Endodermal cell (in vitro differentiated cells): ENCODE measurements around the gene ZFYVE19. TPM values are rescaled to one million over a fixed set of nuclear protein-coding genes. Genes with fewer than 3 reads are reported as not detected.

ENCODE experiments used
- DNase-seq: peaks from one replicate; pipeline ENCODE4 v3.0.0-alpha.2; 2017
- H3K27ac ChIP-seq: 2 replicates; pipeline ENCODE4 v1.5.1; 2013; ENCODE audit warnings: mild to moderate bottlenecking, low read depth, low read length, moderate library complexity
- H3K27me3 ChIP-seq: 2 replicates; pipeline ENCODE4 v1.6.1; 2013; ENCODE audit warnings: mild to moderate bottlenecking, low read length, moderate library complexity; ENCODE audit not compliant: insufficient read depth, control insufficient read depth, poor library complexity, severe bottlenecking
- H3K36me3 ChIP-seq: 2 replicates; pipeline ENCODE4 v1.7.0; 2013; ENCODE audit warnings: mild to moderate bottlenecking, low read length, moderate library complexity; ENCODE audit not compliant: control insufficient read depth, insufficient read depth
- H3K4me1 ChIP-seq: one replicate; pipeline ENCODE4 v1.7.0; 2013; ENCODE audit warnings: low read length; ENCODE audit not compliant: control insufficient read depth, insufficient read depth
- H3K4me3 ChIP-seq: 2 replicates; pipeline ENCODE4 v1.5.1; 2013; ENCODE audit warnings: mild to moderate bottlenecking, low read length, moderate library complexity
- H3K9ac ChIP-seq: 2 replicates; pipeline ENCODE4 v1.6.1; 2013; ENCODE audit warnings: mild to moderate bottlenecking, low read length, moderate library complexity; ENCODE audit not compliant: poor library complexity, severe bottlenecking; ENCODE audit errors: extremely low read depth
- H3K9me3 ChIP-seq: 2 replicates; pipeline ENCODE4 v1.6.1; 2013; ENCODE audit warnings: mild to moderate bottlenecking, low read length, moderate library complexity; ENCODE audit not compliant: control insufficient read depth
- H3K27ac Mint-ChIP-seq: 2 replicates; pipeline ENCODE4 v1.8.0; 2020; ENCODE audit warnings: mixed read lengths
- H3K27me3 Mint-ChIP-seq: 2 replicates; pipeline ENCODE4 v1.8.0; 2021; ENCODE audit warnings: mild to moderate bottlenecking, mixed read lengths; ENCODE audit not compliant: insufficient read depth
- H3K36me3 Mint-ChIP-seq: 2 replicates; pipeline ENCODE4 v1.8.0; 2020; ENCODE audit warnings: low read depth, mixed read lengths
- H3K4me1 Mint-ChIP-seq: 2 replicates; pipeline ENCODE4 v1.8.0; 2020; ENCODE audit warnings: mixed read lengths
- H3K4me3 Mint-ChIP-seq: 2 replicates; pipeline ENCODE4 v1.8.0; 2020; ENCODE audit warnings: mild to moderate bottlenecking, moderate library complexity, mixed read lengths
- H3K9me3 Mint-ChIP-seq: 2 replicates; pipeline ENCODE4 v1.8.0; 2020; ENCODE audit warnings: mild to moderate bottlenecking, mixed read lengths
- WGBS, 2 experiments: methylation state at CpG; one replicate each; pipeline versions ENCODE4 v1.1.5 to v1.1.7; 2013; ENCODE audit warnings: missing lambda C conversion rate in 2 of 2, mixed read lengths in 1 of 2; ENCODE audit not compliant: insufficient coverage in 1 of 2, insufficient read length in 1 of 2; 5-methylcytosine and 5-hydroxymethylcytosine counted together
- total RNA-seq, 2 donors: library from RNA; stranded (reverse); fragmentation: NEBNext Ultra II Directional in 1 of 2; extraction: Animal tissue kit (Norgen Biotek cat#: 25700) in 1 of 2; gene quantifications; 2 replicates in 1 of 2; 3 replicates in 1 of 2; pipeline ENCODE4 v1.2.1, GENCODE V29; 2021
- TF ChIP-seq, protein P1 (sequence below): fragments of 200-600 bp; sonication (generic); conservative IDR thresholded peaks from 2 replicates; pipeline ENCODE4 v1.5.0; 2021; ENCODE audit warnings: antibody characterized with exemption, mild to moderate bottlenecking

The ZFYVE19 gene
- total RNA-seq, 2 donors from 2014 or later: 15.6 to 15.9 TPM

DNA sequence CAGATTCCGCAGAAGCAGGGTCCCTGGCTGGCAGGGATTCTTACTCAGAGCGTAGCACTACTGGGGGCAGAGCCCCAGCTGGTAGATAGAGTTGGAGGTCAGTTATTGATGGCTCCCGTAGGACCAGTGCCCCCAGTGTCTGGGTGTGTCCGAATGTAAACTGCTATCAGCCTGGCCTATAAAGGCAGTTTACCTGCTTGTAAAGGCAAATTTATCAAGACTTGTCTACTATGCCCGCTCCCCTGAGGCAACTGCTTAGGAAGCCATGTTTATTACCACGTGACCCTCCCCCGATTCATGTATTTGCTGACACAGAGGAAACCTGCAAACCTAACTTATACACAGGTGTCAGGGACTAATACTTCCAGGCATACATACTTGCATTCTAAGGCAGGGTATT, 22.2 kb downstream of the ZFYVE19 start:
- WGBS, 2 experiments: 94 to 95% methylated on average over 7 of the region's 7 CpGs
- peaks cover 3% of the 10 kb centered on the region for H3K4me1 ChIP-seq

DNA sequence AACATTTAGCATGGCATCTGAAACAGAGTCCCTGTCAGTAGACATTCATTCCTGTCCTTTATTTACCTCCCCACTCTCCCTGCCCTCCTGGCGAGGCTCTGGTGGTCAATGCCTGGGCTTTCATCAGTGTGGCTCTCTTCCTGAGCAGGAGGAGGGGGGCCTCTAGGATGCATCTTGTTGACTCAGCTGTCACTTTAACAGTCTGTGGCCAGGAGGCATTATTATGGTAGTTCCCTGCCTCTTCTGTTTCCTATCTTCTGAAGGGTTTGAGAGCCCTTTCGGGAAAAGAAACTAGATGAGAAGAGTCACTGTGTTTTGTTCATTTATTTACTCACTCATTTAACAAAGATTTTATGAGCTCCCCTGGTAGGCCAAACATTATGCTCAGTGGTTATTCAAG, 24.0 kb downstream of the ZFYVE19 start:
- H3K27me3 ChIP-seq: no peaks in the 10 kb centered on the region
- Mint-ChIP-seq H3K27me3 (no peaks in the 10 kb centered on the region), H3K4me1 (peaks cover 5% of the 10 kb centered on the region), H3K4me3 (no peak overlapping the region), H3K9me3 (no peaks in the 10 kb centered on the region), H3K36me3 (peaks cover 4% of the 10 kb centered on the region), H3K27ac (no peak overlapping the region)
- no peak for DNase-seq
- no peaks in the 10 kb centered on the region for H3K9me3 ChIP-seq
- H3K4me3 ChIP-seq: no peak overlapping the region
- H3K9ac ChIP-seq: no peak overlapping the region
- no peak overlapping the region for H3K27ac ChIP-seq
- no peaks in the 10 kb centered on the region for H3K36me3 ChIP-seq
- 60 to 83% methylated on average over 1 to 2 of the region's 2 CpGs for WGBS, 2 experiments
- H3K4me1 ChIP-seq: peaks cover 2% of the 10 kb centered on the region
- TF ChIP-seq, protein P1, sequence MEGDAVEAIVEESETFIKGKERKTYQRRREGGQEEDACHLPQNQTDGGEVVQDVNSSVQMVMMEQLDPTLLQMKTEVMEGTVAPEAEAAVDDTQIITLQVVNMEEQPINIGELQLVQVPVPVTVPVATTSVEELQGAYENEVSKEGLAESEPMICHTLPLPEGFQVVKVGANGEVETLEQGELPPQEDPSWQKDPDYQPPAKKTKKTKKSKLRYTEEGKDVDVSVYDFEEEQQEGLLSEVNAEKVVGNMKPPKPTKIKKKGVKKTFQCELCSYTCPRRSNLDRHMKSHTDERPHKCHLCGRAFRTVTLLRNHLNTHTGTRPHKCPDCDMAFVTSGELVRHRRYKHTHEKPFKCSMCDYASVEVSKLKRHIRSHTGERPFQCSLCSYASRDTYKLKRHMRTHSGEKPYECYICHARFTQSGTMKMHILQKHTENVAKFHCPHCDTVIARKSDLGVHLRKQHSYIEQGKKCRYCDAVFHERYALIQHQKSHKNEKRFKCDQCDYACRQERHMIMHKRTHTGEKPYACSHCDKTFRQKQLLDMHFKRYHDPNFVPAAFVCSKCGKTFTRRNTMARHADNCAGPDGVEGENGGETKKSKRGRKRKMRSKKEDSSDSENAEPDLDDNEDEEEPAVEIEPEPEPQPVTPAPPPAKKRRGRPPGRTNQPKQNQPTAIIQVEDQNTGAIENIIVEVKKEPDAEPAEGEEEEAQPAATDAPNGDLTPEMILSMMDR: no peak

More for the DNA sequence above, 22.2 kb downstream of the ZFYVE19 start:
- no peaks in the 10 kb centered on the region for H3K27me3 ChIP-seq
- H3K4me3 ChIP-seq: no peak overlapping the region
- Mint-ChIP-seq H3K27ac (no peak overlapping the region), H3K4me3 (no peak overlapping the region), H3K9me3 (no peaks in the 10 kb centered on the region), H3K4me1 (peaks cover 5% of the 10 kb centered on the region), H3K27me3 (no peaks in the 10 kb centered on the region), H3K36me3 (peaks cover 4% of the 10 kb centered on the region)
- no peak overlapping the region for H3K27ac ChIP-seq
- TF ChIP-seq, protein P1: no peak
- H3K9me3 ChIP-seq: no peaks in the 10 kb centered on the region
- no peak for DNase-seq
- H3K36me3 ChIP-seq: no peaks in the 10 kb centered on the region
- no peak overlapping the region for H3K9ac ChIP-seq

GRCh38 chr15:40831861-40832260, 25.0 kb downstream of the ZFYVE19 start:
- H3K36me3 ChIP-seq: no peaks in the 10 kb centered on the region
- H3K36me3 Mint-ChIP-seq: peaks cover 4% of the 10 kb centered on the region
- H3K4me1 Mint-ChIP-seq: peaks cover 5% of the 10 kb centered on the region
- no peak for DNase-seq
- WGBS, 2 experiments: 75 to 88% methylated on average over 1 of the region's 1 CpG
- H3K4me3 Mint-ChIP-seq: no peak overlapping the region
- H3K27ac ChIP-seq: no peak overlapping the region
- no peaks in the 10 kb centered on the region for H3K27me3 ChIP-seq
- no peaks in the 10 kb centered on the region for H3K9me3 ChIP-seq
- no peaks in the 10 kb centered on the region for H3K4me1 ChIP-seq
- TF ChIP-seq, protein P1: no peak
- H3K4me3 ChIP-seq: no peak overlapping the region
- no peak overlapping the region for H3K27ac Mint-ChIP-seq
- H3K9ac ChIP-seq: no peak overlapping the region
- H3K27me3 Mint-ChIP-seq: no peaks in the 10 kb centered on the region
- no peaks in the 10 kb centered on the region for H3K9me3 Mint-ChIP-seq
